Activated CD4-positive, alpha-beta T cell treated with anti-CD3 and anti-CD28 coated beads, Interleukin-2, Interleukin-6, amounts not matched to agents 100 ng/mL and 50 ng/mL, durations not matched to agents 16 hours and 8 hours (primary cell): ENCODE data around the gene JPH4.

Experiments
- DNase-seq: peaks from one replicate; pipeline ENCODE4 v3.0.0-alpha.2; 2020

JPH4 gene

GRCh38 chr14:23561873-23562821 is 16.4 kb downstream of the JPH4 start:
- no peak for DNase-seq

DNA sequence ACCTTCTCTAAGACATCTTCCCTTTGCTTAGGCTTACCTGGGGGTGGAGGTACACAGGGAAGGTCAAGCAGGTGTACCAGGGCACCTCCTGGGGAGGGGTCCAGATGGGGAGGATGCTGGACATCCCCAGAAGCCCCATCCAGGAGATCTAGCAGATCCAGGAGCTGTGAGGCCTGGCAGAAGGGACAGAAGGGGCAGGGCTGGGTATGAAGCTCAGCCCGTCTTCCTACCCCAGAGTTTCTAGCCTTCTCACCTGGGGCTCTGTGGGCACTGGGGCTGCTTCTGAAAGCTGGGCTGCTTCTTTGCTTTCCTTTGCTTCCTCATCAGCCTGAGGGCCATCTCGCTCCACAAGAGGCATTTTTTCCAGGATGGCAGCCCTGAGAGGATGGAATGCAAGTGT is 17.3 kb downstream of the JPH4 start:
- no peak for DNase-seq

DNA sequence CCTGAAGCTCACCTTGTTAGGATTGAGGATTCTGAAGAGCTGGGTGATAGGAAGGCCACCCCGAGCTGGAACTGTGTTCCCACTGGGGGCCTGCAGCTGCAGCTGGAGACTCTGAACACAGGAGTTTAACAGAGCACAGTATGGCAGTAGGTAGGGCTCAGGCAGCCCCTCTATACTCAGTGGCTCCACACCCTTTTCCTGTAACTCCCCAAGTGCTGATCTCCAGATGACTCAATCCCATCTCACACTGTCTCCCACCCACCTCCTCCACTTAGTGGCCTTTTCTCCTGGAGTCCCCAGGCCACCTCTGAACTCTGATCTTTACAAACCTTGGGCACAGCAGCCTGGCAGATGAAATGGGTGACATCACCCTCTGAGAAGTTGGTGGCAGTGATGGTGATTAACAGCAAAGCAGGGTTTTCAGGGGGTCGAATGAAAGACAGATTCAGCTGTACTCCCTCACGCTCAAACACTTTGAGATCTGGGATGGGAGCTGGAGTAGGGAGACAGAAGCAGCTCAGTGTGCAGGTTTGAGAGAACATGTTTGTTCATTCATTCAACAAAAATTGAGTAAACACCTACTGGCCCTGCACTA is 18.6 kb downstream of the JPH4 start:
- DNase-seq: no peak

DNA sequence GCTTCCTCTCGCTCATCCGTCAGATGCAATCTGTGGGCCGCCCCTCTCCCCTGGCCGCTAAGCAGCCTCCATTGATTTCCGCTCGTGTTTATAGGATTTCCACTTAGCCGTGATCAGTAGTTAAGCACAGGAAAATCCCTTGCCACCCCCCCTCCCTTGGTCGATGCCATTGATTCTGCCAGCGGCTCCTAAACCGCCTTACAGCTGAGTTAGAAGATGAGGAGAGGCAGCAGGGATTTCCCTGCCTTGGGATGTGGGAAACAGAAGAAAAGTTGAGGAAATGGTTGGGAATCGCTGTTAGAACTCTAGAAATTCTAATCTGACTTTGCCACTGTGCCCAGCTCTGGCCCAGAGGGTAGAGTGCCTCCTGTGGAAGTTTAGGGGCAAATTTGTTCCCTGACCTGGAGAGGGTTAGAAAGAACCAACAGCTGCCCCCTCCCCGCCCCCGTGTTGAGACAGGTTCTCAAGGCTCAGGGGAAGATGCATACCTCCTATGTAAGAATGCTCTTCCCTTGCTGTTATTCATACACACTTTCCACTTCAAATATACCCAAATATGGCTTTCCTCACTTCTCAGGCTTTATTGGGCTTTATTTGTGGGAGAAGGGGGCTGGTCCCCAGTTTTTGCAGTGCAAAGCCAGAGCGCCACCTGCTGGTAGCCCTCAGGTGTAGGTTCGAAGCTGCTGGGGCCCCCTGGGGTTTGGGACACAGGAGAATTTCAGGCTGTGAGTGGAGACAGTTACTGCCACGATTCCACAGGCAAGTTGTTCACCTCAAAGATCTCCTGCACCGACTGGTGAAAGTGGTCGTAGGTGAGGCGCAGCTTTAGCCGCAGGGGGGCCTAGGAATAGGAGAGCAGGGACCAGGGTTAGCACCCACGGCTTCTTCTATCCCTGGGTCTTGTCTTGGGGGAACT is 19.3 kb downstream of the JPH4 start:
- DNase-seq: peak; percentile 73

DNA sequence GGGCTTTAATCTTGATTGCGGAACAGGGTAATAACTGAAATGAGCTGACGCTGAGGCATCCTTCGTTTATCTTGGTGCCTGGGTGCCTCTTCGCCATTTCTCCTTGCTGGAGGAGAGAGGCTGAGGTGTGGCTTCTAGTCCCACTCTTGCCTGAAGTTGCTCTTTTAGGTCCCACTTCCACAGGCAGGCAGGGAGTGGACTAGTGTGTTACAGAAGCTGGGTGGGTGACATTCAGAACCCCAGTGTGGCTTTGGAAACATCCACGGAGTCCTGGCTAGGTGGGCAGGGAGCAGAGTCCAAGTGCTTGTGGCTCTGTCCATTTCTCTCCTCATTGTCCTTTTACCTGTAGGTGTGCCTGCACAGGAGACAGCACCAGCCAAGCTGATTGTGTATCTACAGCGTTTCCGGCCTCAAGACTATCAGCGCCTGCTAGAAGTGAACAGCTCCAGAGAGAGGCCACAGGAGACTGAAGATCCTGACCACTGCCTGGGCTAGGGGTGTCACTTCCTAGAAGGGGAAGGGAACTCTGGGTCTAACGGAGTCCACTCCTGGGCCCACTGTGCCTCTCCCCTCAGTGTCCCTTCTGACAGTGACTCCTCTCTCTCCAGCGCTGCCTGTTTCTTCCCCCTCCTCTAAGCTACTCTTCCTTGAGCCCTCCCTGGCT is 20.1 kb downstream of the JPH4 start:
- DNase-seq: no peak

DNA sequence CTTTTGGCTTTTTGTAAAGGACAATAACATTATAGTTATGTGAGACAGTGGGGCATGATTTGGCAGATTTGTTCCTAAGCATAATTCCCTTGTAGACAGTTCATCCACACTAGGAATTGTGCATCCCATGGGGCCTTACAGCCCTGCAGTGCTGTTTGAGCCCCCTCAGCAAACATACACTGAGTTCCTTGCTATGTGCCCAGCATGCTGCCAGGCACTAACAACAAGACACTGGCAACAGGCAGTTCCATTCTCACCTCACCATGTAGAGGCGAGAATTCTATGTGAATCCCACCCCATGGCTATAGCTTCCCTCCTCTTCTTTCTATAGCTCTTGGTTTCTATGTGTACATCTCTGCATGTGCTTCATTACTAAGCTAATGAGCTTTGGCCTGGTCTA is 20.6 kb downstream of the JPH4 start:
- DNase-seq: no peak

GRCh38 chr14:23557521-23557920 is 21.1 kb downstream of the JPH4 start:
- DNase-seq: no peak

DNA sequence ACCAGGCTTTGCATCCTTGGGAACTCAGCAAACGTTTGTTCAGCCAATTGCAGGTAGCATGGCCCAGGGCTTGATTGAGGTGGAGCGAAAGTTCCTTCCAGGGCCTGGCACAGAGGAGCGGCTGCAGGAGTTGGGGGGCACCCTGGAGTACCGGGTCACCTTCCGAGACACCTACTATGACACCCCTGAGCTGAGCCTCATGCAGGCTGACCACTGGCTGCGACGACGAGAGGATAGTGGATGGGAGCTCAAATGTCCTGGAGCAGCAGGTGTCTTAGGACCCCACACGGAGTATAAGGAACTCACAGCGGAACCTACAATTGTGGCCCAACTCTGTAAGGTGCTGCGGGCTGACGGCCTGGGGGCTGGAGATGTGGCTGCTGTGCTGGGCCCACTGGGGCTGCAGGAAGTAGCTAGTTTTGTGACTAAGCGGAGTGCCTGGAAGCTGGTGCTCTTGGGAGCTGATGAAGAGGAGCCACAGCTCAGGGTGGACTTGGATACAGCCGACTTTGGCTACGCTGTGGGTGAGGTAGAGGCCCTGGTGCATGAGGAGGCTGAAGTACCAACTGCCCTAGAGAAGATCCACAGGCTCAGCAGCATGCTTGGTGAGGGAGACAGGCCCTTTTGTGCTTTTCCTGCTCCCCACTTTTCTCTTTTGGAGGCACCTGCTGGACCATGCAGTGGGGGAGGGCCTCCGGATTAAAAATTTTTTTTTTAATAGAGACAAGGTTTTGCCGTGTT is 21.7 kb downstream of the JPH4 start:
- peak; percentile 14 for DNase-seq

GRCh38 chr14:23555882-23556699 is 22.5 kb downstream of the JPH4 start, which contains the start of gene THTPA:
THTPA (plus strand) TSS chr14:23556271; CDS start chr14:23556758, 487 bp downstream.
- peak; percentile 95 for DNase-seq

GRCh38 chr14:23555533-23555881 is 23.1 kb downstream of the JPH4 start:
- DNase-seq: no peak

GRCh38 chr14:23551266-23552028 is 27.1 kb downstream of the JPH4 start, which contains the start of gene ZFHX2:
ZFHX2 (minus strand) TSS chr14:23551765; CDS start chr14:23535325, 16,440 bp downstream.
- DNase-seq: peak; percentile 88

DNA sequence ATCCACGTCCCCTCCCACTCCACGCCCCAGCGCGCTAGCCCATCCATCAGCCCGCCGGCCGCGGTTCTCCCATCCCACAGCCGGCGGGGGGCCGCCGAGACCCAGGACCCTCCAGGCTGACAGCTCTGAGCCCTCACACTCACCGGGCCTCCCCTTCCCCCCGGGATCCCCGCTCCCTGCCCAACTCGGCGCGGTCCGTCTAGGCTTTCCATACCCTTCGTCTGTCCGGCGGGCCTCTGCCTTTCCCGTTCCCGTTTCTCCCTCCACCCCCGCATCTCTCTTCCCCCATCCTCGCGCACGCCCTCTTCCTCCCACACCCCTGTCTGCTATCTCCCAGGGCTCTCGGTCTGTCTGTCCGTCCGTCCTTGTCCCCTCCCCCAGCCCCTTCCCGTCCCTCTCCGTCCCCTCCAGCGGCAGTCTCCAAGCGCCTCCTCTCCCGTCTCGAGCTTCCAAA is 27.8 kb downstream of the JPH4 start:
- peak; percentile 10 for DNase-seq

GRCh38 chr14:23550131-23550811 is 28.3 kb downstream of the JPH4 start:
- DNase-seq: no peak

DNA sequence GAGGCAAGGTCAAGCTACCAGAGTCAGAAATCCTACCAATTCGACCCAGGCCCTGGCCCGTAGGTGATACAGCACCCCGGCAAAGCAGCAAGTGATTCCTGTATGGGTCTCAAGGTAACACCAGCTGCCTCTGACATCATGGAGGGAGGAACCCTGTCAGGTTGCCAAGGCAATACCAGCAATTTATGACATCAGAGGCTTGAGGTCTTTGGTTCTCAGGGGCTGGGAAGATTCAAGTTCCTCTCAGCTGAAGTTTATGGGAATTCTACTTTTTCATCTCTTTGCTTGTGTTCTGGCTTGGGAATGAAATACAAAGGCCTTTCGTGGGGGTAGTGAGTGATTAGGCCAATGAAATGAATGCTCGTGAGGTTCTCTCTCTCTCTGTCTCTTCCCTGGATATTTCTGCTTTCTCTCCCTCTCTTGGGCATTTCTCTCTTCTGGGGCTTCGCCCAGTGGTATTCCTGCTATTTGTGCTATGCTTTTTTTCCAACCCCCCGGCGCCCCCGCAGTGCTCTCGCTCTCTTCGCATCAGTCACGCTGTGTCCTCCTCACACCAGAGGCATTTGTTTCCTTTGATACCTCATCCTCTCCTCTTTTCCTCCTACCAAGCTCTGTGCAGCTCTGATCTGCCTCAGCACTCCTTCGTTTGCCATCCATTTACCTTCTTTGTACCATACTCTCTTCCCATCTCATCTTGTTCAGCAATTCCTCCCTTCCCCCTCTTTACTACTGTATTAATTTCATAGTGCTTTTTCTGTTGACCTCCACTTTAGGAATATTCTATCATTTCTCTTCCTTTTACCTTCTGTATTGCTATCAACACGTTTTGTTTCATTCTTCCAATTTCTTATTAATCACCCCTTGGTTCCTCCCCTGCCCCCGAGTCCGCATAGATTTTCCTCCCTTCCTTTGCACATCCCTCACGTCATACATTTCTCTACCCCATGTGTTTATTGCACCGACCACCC is 30.0 kb downstream of the JPH4 start:
- DNase-seq: no peak

DNA sequence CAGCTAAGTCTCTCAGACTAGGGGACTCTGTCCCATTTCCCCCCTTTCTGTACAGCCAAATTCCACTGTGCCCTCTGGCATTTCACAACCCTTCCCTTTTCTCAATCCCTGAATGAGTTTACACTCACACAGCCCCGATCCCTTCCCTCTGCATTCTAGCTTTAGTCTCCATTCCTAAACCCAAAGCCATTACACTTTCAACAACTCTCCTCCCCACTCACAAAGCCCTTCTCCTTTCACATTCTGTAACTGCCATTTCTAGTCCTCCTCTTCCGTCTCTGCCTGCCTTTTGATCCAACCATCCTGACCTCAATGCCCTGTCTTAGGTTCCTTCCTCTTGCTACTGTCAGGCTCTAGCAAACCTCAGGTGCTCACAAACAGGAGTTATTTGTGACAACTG is 30.7 kb downstream of the JPH4 start:
- no peak for DNase-seq

DNA sequence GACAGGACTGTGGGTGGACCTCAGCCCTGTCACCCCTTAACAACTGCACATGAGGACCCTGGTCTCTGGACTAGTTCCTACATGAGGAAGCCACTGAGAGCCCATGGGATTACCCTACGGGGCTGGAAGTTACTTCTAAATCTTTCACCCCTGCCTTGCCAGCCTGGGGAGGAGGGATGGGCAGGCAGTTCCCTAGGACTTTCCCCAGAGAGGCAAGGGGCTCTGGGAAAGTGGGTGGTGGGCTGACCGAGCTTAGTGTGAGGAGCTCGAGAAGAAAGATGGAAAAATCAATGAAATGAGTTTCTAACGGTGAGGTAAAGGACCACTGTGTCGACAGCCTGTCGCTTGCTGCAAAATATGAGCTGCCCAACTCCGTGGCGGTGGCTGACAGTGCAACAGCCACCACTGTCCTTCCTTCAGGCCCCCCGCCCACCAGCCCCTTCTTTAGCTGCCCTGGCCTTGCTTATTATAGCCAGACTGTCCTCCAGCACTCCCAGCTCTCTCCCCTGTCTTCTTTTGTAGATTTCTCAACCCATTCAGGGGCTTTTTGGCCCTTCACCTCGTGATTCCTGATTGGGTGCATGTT is 32.0 kb downstream of the JPH4 start:
- no peak for DNase-seq

DNA sequence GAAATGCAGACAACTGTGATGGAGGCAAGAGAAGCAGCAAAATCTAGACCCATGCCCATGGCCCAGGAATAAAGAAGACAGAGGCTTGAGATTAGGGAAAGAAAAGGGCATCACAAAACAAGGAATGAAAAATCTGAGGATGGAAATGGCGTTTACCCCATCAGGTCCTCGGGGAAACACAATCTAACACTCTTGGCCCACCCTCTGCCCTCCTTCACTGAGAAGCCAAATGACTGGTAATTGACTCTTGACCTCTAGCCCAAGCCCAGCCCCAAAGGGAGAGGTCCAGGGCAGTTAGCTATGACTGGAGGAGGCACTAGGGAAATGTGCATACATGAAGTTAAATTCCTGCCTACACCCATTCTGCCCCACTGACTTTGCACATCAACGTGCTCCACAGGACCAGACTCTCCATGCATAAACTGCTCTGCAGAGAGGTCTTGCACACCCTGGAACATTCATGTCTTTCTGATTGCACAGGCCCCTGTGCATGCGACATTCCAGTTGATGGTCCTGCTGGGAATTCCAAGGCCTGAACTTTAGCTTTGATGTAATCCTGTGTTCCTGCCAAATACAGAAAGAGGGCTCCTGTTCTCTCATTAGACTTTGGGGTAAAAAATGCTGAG is 32.7 kb downstream of the JPH4 start:
- no peak for DNase-seq
